Measurements from ENCODE around the gene MYMX. TPM values are rescaled to one million over a fixed set of nuclear protein-coding genes. Genes with fewer than 3 reads are reported as not detected.
"Not testable (repeated sequence)": the region's sequence is repeated elsewhere in the genome, so short reads cannot be mapped to it uniquely, and the experiment has no call there.

Gene MYMX
- total RNA-seq, 1 donor from 2014 or later, result 0.91 TPM

GRCh38 chr6:44180886-44181285 is 35.8 kb upstream of the MYMX start:
- peaks cover 2% of the 10 kb centered on the region for H3K27me3 Mint-ChIP-seq (ENCODE audit: unreplicated experiment)
- peaks cover 4% of the 10 kb centered on the region for H3K36me3 Mint-ChIP-seq (ENCODE audit: unreplicated experiment)
- peaks cover 1% of the 10 kb centered on the region for H3K4me1 Mint-ChIP-seq (ENCODE audit: low read depth, unreplicated experiment)
- H3K4me3 Mint-ChIP-seq (ENCODE audit: unreplicated experiment), result no peak overlapping the region
- no peak for DNase-seq
- no peak for TF ChIP-seq CTCF (IDR thresholded peaks at IDR 0.05; ENCODE audit: partially characterized antibody, unreplicated experiment)
- H3K27ac Mint-ChIP-seq (ENCODE audit: unreplicated experiment), result no peak overlapping the region
- peaks cover 2% of the 10 kb centered on the region for H3K9me3 Mint-ChIP-seq (ENCODE audit: unreplicated experiment)

- not testable (repeated sequence) for H3K4me1 Mint-ChIP-seq (ENCODE audit: low read depth, unreplicated experiment); H3K4me3 Mint-ChIP-seq (ENCODE audit: unreplicated experiment); H3K27ac Mint-ChIP-seq (ENCODE audit: unreplicated experiment); H3K9me3 Mint-ChIP-seq (ENCODE audit: unreplicated experiment); H3K36me3 Mint-ChIP-seq (ENCODE audit: unreplicated experiment); DNase-seq; H3K27me3 Mint-ChIP-seq (ENCODE audit: unreplicated experiment)
These were observed 34.9 kb upstream of the MYMX start for GRCh38 chr6:44181784-44182183.

- Mint-ChIP-seq H3K9me3 (ENCODE audit: unreplicated experiment) (peaks cover 2% of the 10 kb centered on the region), H3K4me3 (ENCODE audit: unreplicated experiment) (no peak overlapping the region), H3K4me1 (ENCODE audit: low read depth, unreplicated experiment) (peaks cover 6% of the 10 kb centered on the region), H3K36me3 (ENCODE audit: unreplicated experiment) (peaks cover 4% of the 10 kb centered on the region), H3K27ac (ENCODE audit: unreplicated experiment) (no peak overlapping the region), H3K27me3 (ENCODE audit: unreplicated experiment) (peaks cover 2% of the 10 kb centered on the region)
- no peak for DNase-seq
- TF ChIP-seq CTCF (IDR thresholded peaks at IDR 0.05; ENCODE audit: partially characterized antibody, unreplicated experiment), result no peak
These were observed 33.8 kb upstream of the MYMX start for GRCh38 chr6:44182911-44183390.

GRCh38 chr6:44183783-44184182 is 32.9 kb upstream of the MYMX start:
- no peak for TF ChIP-seq CTCF (IDR thresholded peaks at IDR 0.05; ENCODE audit: partially characterized antibody, unreplicated experiment)
- H3K4me3 Mint-ChIP-seq (ENCODE audit: unreplicated experiment), result no peak overlapping the region
- H3K27me3 Mint-ChIP-seq (ENCODE audit: unreplicated experiment), result peaks cover 2% of the 10 kb centered on the region
- H3K9me3 Mint-ChIP-seq (ENCODE audit: unreplicated experiment), result peaks cover 2% of the 10 kb centered on the region
- no peak for DNase-seq
- H3K4me1 Mint-ChIP-seq (ENCODE audit: low read depth, unreplicated experiment), result peaks cover 6% of the 10 kb centered on the region
- H3K36me3 Mint-ChIP-seq (ENCODE audit: unreplicated experiment), result peaks cover 4% of the 10 kb centered on the region
- H3K27ac Mint-ChIP-seq (ENCODE audit: unreplicated experiment), result no peak overlapping the region

GRCh38 chr6:44185356-44185755 is 31.4 kb upstream of the MYMX start:
- not testable (repeated sequence) for H3K27ac Mint-ChIP-seq (ENCODE audit: unreplicated experiment)

GRCh38 chr6:44185953-44186634 is 30.6 kb upstream of the MYMX start:
- Mint-ChIP-seq H3K27me3 (ENCODE audit: unreplicated experiment) (peaks cover 2% of the 10 kb centered on the region), H3K4me3 (ENCODE audit: unreplicated experiment) (peak overlapping the region; percentile 43), H3K4me1 (ENCODE audit: low read depth, unreplicated experiment) (peaks cover 6% of the 10 kb centered on the region), H3K9me3 (ENCODE audit: unreplicated experiment) (no peaks in the 10 kb centered on the region), H3K36me3 (ENCODE audit: unreplicated experiment) (no peaks in the 10 kb centered on the region), H3K27ac (ENCODE audit: unreplicated experiment) (peak overlapping the region; percentile 17)
- no peak for DNase-seq
- no peak for TF ChIP-seq CTCF (IDR thresholded peaks at IDR 0.05; ENCODE audit: partially characterized antibody, unreplicated experiment)

More at GRCh38 chr6:44185356-44185755, 31.4 kb upstream of the MYMX start:
- H3K4me1 Mint-ChIP-seq (ENCODE audit: low read depth, unreplicated experiment); DNase-seq; H3K27me3 Mint-ChIP-seq (ENCODE audit: unreplicated experiment); H3K36me3 Mint-ChIP-seq (ENCODE audit: unreplicated experiment); H3K9me3 Mint-ChIP-seq (ENCODE audit: unreplicated experiment); H3K4me3 Mint-ChIP-seq (ENCODE audit: unreplicated experiment): not testable (repeated sequence)

Measured in glutamatergic neuron (in vitro differentiated cells).